GM12878 (cell line): Measurements from ENCODE around the gene ADAMTS14. TPM values are rescaled to one million over a fixed set of nuclear protein-coding genes. Genes with fewer than 3 reads are reported as not detected.

Experiments
- ATAC-seq: fragments of 200-7000 bp; cut with Tn5 transposase; 3 replicates; pipeline ENCODE4 v1.9.1; 2020; ENCODE audit warnings: mild to moderate bottlenecking, moderate library complexity
- BruUV-seq: library from RNA; stranded (reverse); fragments of 400-500 nt; replicated peaks from 2 replicates; lab custom pipeline; 2021; lab: Mats Ljungman, UMichigan
- CTCF ChIA-PET: fragments of 300-600 bp; sonication (Branson Sonifier 250); formaldehyde crosslinking; extraction: SDS; loops from one replicate; lab custom pipeline; 2021; ENCODE audit warnings: inconsistent platforms; lab: Yijun Ruan, JAX
- POLR2A ChIA-PET: fragments of 350-600 bp; formaldehyde crosslinking; extraction: SDS; loops from one replicate; lab custom pipeline; 2021; ENCODE audit warnings: inconsistent platforms; lab: Charles Lee
- RAD21 ChIA-PET: fragments of 300-600 bp; sonication (Branson Sonifier 250); formaldehyde crosslinking; loops from one replicate; lab custom pipeline; 2023; ENCODE audit warnings: antibody characterized with exemption; ENCODE audit not compliant: unreplicated experiment; lab: Charles Lee
- SMC1A ChIA-PET: fragments of 300-600 bp; sonication (Branson Sonifier 250); formaldehyde crosslinking; loops from one replicate; lab custom pipeline; 2023; ENCODE audit not compliant: unreplicated experiment, uncharacterized antibody; lab: Charles Lee
- DNase-seq: peaks from one replicate; pipeline ENCODE4 v3.0.0-alpha.2; 2011; ENCODE audit warnings: low read depth, low spot score
- FAIRE-seq: peaks from 3 replicates; lab custom pipeline; 2011; peaks lifted over from hg19 to GRCh38; lab: Jason Lieb, UNC
- H2AFZ ChIP-seq: 2 replicates; pipeline ENCODE4 v1.6.0; 2011; ENCODE audit warnings: low read depth, low read length, control low read depth; ENCODE audit not compliant: control insufficient read depth
- H3K27ac ChIP-seq: 2 replicates; pipeline ENCODE4 v1.5.1; 2011; ENCODE audit warnings: control low read depth; ENCODE audit not compliant: control insufficient read depth, insufficient read depth
- H3K27me3 ChIP-seq, 2 experiments: replicated peaks in 1 of 2; 2 replicates each; pipeline versions ENCODE4 v1.6.0 to v1.6.1; 2011; ENCODE audit warnings: low read length in 1 of 2; ENCODE audit not compliant: control insufficient read depth in 2 of 2, insufficient read depth in 2 of 2
- H3K36me3 ChIP-seq, 2 experiments: 2 replicates each; pipeline ENCODE4 v1.5.1; 2011; ENCODE audit warnings: low read length in 1 of 2; ENCODE audit not compliant: control insufficient read depth in 2 of 2, insufficient read depth in 2 of 2
- H3K4me1 ChIP-seq: 2 replicates; pipeline ENCODE4 v1.6.1; 2011; ENCODE audit warnings: mild to moderate bottlenecking, low read length, moderate library complexity, mixed read lengths; ENCODE audit not compliant: control insufficient read depth, insufficient read depth
- H3K4me2 ChIP-seq: 2 replicates; pipeline ENCODE4 v1.6.0; 2011; ENCODE audit warnings: control low read depth; ENCODE audit not compliant: control insufficient read depth, insufficient read depth
- H3K4me3 ChIP-seq: fragments of 200-600 bp; sonication (generic); 2 replicates; pipeline ENCODE4 v1.5.1; 2016
- H3K79me2 ChIP-seq: 2 replicates; pipeline ENCODE4 v1.6.0; 2011; ENCODE audit warnings: low read length; ENCODE audit not compliant: control insufficient read depth, insufficient read depth
- H3K9ac ChIP-seq: 2 replicates; pipeline ENCODE4 v1.8.0; 2011; ENCODE audit warnings: low read length, control low read depth, mixed read lengths; ENCODE audit not compliant: control insufficient read depth, insufficient read depth
- H3K9me3 ChIP-seq: replicated peaks from 3 replicates; pipeline ENCODE4 v1.5.1; 2011; ENCODE audit warnings: mild to moderate bottlenecking, low read length; ENCODE audit not compliant: control insufficient read depth, insufficient read depth
- H4K20me1 ChIP-seq: 2 replicates; pipeline ENCODE4 v1.6.0; 2011; ENCODE audit not compliant: control insufficient read depth, insufficient read depth
- ATF2 ChIP-seq: IDR thresholded peaks from 2 replicates; pipeline ENCODE4 v1.6.1; 2012; ENCODE audit warnings: low read length, inconsistent platforms
- CEBPB ChIP-seq, 2 experiments: fragments of 150-350 bp in 1 of 2; IDR thresholded peaks; 2 replicates each; pipeline ENCODE4 v1.6.1; 2012 to 2014; ENCODE audit warnings: low read depth in 2 of 2, low read length in 2 of 2, borderline replicate concordance in 1 of 2, inconsistent platforms in 1 of 2
- CREB1 ChIP-seq: IDR thresholded peaks from 2 replicates; pipeline ENCODE4 v1.6.1; 2012; ENCODE audit warnings: low read depth, mild to moderate bottlenecking, inconsistent platforms
- IKZF2 ChIP-seq, 2 experiments: fragments of 450-650 bp; IDR thresholded peaks; 2 replicates each; pipeline ENCODE4 v1.6.1; 2017; ENCODE audit warnings: mild to moderate bottlenecking in 2 of 2, moderate library complexity in 2 of 2
- NKRF ChIP-seq: fragments of 450-650 bp; conservative IDR thresholded peaks from 2 replicates; pipeline ENCODE4 v1.6.1; 2017; ENCODE audit warnings: mild to moderate bottlenecking, moderate library complexity
- NR2F1 ChIP-seq: fragments of 450-650 bp; conservative IDR thresholded peaks from 2 replicates; pipeline ENCODE4 v1.6.1; 2017; ENCODE audit warnings: mild to moderate bottlenecking
- PKNOX1 ChIP-seq: fragments of 450-650 bp; IDR thresholded peaks from 2 replicates; pipeline ENCODE4 v1.6.1; 2016; ENCODE audit warnings: mild to moderate bottlenecking
- RUNX3 ChIP-seq: IDR thresholded peaks from 2 replicates; pipeline ENCODE4 v1.6.1; 2012; ENCODE audit warnings: low read length, inconsistent platforms
- SIN3A ChIP-seq: IDR thresholded peaks from 2 replicates; pipeline ENCODE4 v1.6.1; 2012; ENCODE audit warnings: low read depth, low read length, improper control_type of control experiment
- SMAD1 ChIP-seq: fragments of 450-650 bp; IDR thresholded peaks from 2 replicates; pipeline ENCODE4 v1.6.1; 2018; ENCODE audit warnings: mild to moderate bottlenecking, low read depth; ENCODE audit not compliant: partially characterized antibody
- SMAD5 ChIP-seq: IDR thresholded peaks from 2 replicates; pipeline ENCODE4 v1.6.1; 2016; ENCODE audit warnings: antibody characterized with exemption, low read depth
- SMARCA5 ChIP-seq: fragments of 450-650 bp; IDR thresholded peaks from 2 replicates; pipeline ENCODE4 v1.6.1; 2017; ENCODE audit warnings: mild to moderate bottlenecking
- SP1 ChIP-seq: IDR thresholded peaks from one replicate; pipeline ENCODE4 v1.6.1; 2011; ENCODE audit warnings: low read depth, low read length
- SREBF2 ChIP-seq: IDR thresholded peaks from 2 replicates; pipeline ENCODE4 v1.6.1; 2012; ENCODE audit warnings: mild to moderate bottlenecking, low read length
- SRF ChIP-seq, 2 experiments: IDR thresholded peaks; 2 replicates each; pipeline ENCODE4 v1.6.1; 2011; ENCODE audit warnings: low read depth in 2 of 2, low read length in 2 of 2, mild to moderate bottlenecking in 1 of 2, moderate library complexity in 1 of 2
- TCF12 ChIP-seq: IDR thresholded peaks from 2 replicates; pipeline ENCODE4 v1.6.1; 2011; ENCODE audit warnings: low read depth, mild to moderate bottlenecking, low read length
- ZNF24 ChIP-seq: fragments of 450-650 bp; IDR thresholded peaks from 2 replicates; pipeline ENCODE4 v1.6.1; 2017; ENCODE audit warnings: antibody characterized with exemption, mild to moderate bottlenecking
- ZNF687 ChIP-seq: fragments of 450-650 bp; IDR thresholded peaks from 2 replicates; pipeline ENCODE4 v1.6.1; 2017; ENCODE audit warnings: mild to moderate bottlenecking, moderate library complexity
- WGBS: methylation state at CpG from one replicate; pipeline ENCODE4 v1.1.6; 2016; ENCODE audit warnings: low lambda C conversion rate; ENCODE audit not compliant: insufficient replicate concordance, insufficient coverage; ENCODE audit errors: missing lambda C conversion rate; 5-methylcytosine and 5-hydroxymethylcytosine counted together
- in situ Hi-C: fragments of 300-500 bp; cut with MboI; formaldehyde crosslinking; loops from 9 replicates; pipeline ENCODE4 v1.14.3; 2018; ENCODE audit warnings: mixed read lengths
- intact Hi-C: fragments of 100-400 bp; cut with micrococcal nuclease; formaldehyde crosslinking; loops from one replicate; pipeline ENCODE4 v1.14.2; 2022; ENCODE audit not compliant: unreplicated experiment
- polyA plus RNA-seq, 11 experiments: library from polyadenylated mRNA; depleted of rRNA in 4 of 11; unstranded in 6 of 11; stranded (reverse) in 5 of 11; fragments of >200 nt; fragmentation: Nextera tagmentation in 4 of 11; fragmentation: Illumina TruSeq in 1 of 11; extraction: Ambion mirVana in 4 of 11; extraction: Trizol in 1 of 11; gene quantifications; 1 replicate in 1 of 11; 2 replicates in 10 of 11; pipeline versions ENCODE4 v1.2.1 to v1.2.3, GENCODE V29; 2011 to 2016; ENCODE audit warnings: inconsistent platforms in 2 of 11, missing spikeins in 2 of 11, low read depth in 1 of 11
- total RNA-seq, 4 experiments: library from RNA; depleted of rRNA in 3 of 4; stranded (reverse); fragments of >200 nt in 3 of 4; fragmentation: Illumina TruSeq in 1 of 4; extraction: Trizol in 1 of 4; gene quantifications; 2 replicates each; pipeline versions ENCODE4 v1.2.1 to v1.2.3, GENCODE V29; 2013 to 2021

The ADAMTS14 gene
- total and polyA plus RNA-seq, 10 of the 15 experiments (the other 5 are each of a cell fraction or from before 2014, with no cell fraction given): 0.03 to 0.05 TPM; not detected in 8

- WGBS: 42% methylated on average over 13 of the region's 13 CpGs
- H4K20me1 ChIP-seq: no peaks in the 10 kb centered on the region
- ChIA-PET CTCF (interaction anchor here (1.0 to 6.1 kb wide), 7 partner anchors 62 to 296 kb away, joined by 3 to 87 read pairs (median 4); no protein-coding TSS in a partner anchor), POLR2A (no interaction called here), SMC1A (interaction anchor here (0.6 to 6.7 kb wide), 4 partner anchors 20 to 560 kb away, joined by 3 to 45 read pairs (median 4); no protein-coding TSS in a partner anchor), RAD21 (interaction anchor here (1.3 to 1.6 kb wide), 4 partner anchors 138 to 296 kb away, joined by 4 to 11 read pairs (median 6); no protein-coding TSS in a partner anchor)
- no peak for ATAC-seq
- H3K9me3 ChIP-seq: no peaks in the 10 kb centered on the region
- no peaks in the 10 kb centered on the region for H3K36me3 ChIP-seq
- H2AFZ ChIP-seq: no peak overlapping the region
- H3K27ac ChIP-seq: no peak overlapping the region
- no peak for FAIRE-seq
- no peak overlapping the region for H3K9ac ChIP-seq
- no peaks in the 10 kb centered on the region for H3K4me1 ChIP-seq
- H3K27me3 ChIP-seq: no peaks in the 10 kb centered on the region; a peak in 1 of 4 replicates
- H3K4me3 ChIP-seq: no peak overlapping the region
- no peaks in the 10 kb centered on the region for H3K79me2 ChIP-seq
- intact Hi-C loops: loop anchor here (2.0 to 5.0 kb wide), 2 partner anchors 124 to 199 kb away; no protein-coding TSS in a partner anchor
- H3K4me2 ChIP-seq: no peak overlapping the region
- in situ Hi-C loops: no loop called here
- TF ChIP-seq SMAD5 (no peak), SP1 (no peak), PKNOX1 (no peak), SMAD1 (no peak), NKRF (no peak), SMARCA5 (no peak), NR2F1 (no peak), TCF12 (no peak), ZNF24 (no peak), ZNF687 (no peak), ATF2 (no peak), RUNX3 (no peak), SRF (IDR thresholded peaks at IDR 0.05; ENCODE audit: low read depth in 2 of 2, low read length in 2 of 2) (no peak), IKZF2 (IDR thresholded peaks at IDR 0.05) (no peak), SREBF2 (no peak), CEBPB (IDR thresholded peaks at IDR 0.05; ENCODE audit: borderline replicate concordance in 1 of 2, low read depth in 2 of 2, low read length in 2 of 2) (no peak), CREB1 (no peak), SIN3A (no peak)
- BruUV-seq: no TSS peak
- DNase-seq: no peak
These were observed 85.5 kb downstream of the ADAMTS14 start for GRCh38 chr10:70757856-70758255.
